GM20000 (cell line): ENCODE results near the gene IRF2.
"Not testable (repeated sequence)": the region's sequence is repeated elsewhere in the genome, so short reads cannot be mapped to it uniquely, and the experiment has no call there.

ENCODE experiments used
- DNase-seq: peaks from one replicate; pipeline ENCODE4 v3.0.0; 2012; ENCODE audit warnings: low spot score
- CTCF ChIP-seq: IDR thresholded peaks from 2 replicates; pipeline ENCODE4 v1.5.1; 2012; ENCODE audit warnings: mild to moderate bottlenecking, control low read depth; ENCODE audit errors: extremely low read depth, missing control alignments

IRF2 gene

GRCh38 chr4:184384810-184385557 lies 89.4 kb downstream of the IRF2 start:
- TF ChIP-seq CTCF: no peak
- peak; percentile 20 for DNase-seq

DNA sequence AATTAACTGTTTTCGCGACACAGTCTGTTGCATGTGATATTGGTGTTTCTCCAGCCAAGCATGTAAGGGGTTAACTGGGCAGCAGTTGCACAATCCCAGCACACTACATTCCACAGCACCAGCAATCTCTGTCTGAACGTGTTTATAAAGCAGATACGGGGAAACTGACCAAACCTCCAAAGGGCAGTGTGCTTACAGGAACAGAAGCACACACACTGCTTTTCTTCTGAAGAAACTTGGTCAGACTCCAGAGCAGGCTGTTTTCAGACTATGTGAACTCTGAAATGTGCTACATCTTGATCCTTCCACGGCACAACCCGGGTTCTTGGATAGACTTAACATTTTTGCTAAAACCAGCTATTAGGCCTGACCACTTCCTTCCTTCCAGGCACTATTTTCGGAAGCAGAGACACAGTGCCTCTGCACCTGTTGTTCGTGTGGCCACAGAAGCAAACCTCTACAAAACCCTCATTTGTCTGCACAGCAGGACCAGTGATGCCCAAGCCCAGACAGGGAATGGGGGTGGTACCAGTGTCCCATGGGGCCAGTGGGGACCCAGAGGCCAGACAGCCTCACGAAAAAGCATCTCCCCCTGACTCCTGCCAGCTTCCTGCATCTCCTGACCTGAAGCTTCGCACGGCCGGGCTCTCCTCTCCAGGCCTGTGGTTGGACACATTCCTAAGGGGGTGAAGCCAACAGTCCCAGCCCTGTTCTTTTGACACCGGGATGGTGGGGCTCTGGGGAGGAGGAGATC lies 90.1 kb downstream of the IRF2 start:
- no peak for TF ChIP-seq CTCF
- peak; percentile 44 for DNase-seq

GRCh38 chr4:184383497-184384055 lies 90.8 kb downstream of the IRF2 start:
- no peak for DNase-seq
- TF ChIP-seq CTCF: no peak

GRCh38 chr4:184382189-184382846 lies 92.0 kb downstream of the IRF2 start:
- TF ChIP-seq CTCF: no peak
- peak; percentile 42 for DNase-seq

DNA sequence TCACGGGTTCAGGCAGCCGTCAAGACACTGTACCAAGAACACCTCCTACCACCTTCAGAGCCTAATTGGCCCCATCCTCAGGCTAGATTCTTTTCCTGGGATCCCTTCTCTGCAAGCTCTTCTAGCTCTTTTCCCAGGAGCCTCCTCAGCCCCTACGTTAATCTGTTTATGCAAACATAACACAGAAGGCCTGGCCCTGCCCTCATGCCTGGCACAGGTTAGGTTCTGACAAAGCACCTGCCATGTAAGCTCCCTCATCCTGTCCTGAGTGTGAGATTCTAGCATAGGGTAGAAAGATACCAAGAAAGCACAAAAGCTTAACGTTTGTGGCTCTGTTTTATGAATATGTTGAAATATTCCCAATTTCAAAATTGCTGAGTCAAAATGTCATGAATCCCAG lies 93.6 kb downstream of the IRF2 start:
- TF ChIP-seq CTCF: no peak
- DNase-seq: no peak

GRCh38 chr4:184380214-184380613 lies 94.1 kb downstream of the IRF2 start:
- not testable (repeated sequence) for DNase-seq

DNA sequence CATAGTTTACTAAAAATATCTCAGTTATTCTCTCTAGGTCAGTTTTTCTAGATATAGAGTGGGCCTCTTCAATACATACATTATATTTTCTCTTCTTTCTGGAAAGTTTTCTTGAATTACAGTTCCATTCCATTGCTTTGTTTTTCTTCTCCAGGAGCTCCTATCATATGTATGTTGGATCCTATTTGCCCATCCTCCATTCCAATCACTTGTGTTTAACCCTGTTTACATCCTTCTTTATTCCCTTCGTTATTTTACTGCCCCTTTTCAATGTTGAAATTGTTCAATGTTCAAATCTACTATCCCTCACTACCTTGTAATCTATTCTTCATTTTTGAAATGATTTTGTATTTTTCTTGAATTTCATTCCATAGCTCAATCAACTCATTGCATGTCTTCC lies 97.4 kb downstream of the IRF2 start:
- no peak for TF ChIP-seq CTCF

More for the DNA sequence above, 97.4 kb downstream of the IRF2 start:
- no peak for DNase-seq
